GM12874 (cell line): Measurements from ENCODE around the gene KCNQ4.

Experiments used
- CTCF ChIP-seq: IDR thresholded peaks from 2 replicates; pipeline ENCODE4 v1.5.1; 2011; ENCODE audit warnings: low read depth, mild to moderate bottlenecking, control low read depth, low read length, moderate library complexity; ENCODE audit not compliant: insufficient read depth

Gene KCNQ4

GRCh38 chr1:40756523-40756922, 27.1 kb upstream of the KCNQ4 start:
- no peak for TF ChIP-seq CTCF

GRCh38 chr1:40757084-40757483, 26.5 kb upstream of the KCNQ4 start:
- no peak for TF ChIP-seq CTCF

GRCh38 chr1:40758004-40758403, 25.6 kb upstream of the KCNQ4 start:
- no peak for TF ChIP-seq CTCF

GRCh38 chr1:40758578-40759343, 24.8 kb upstream of the KCNQ4 start:
- no peak for TF ChIP-seq CTCF

GRCh38 chr1:40760984-40761383, 22.6 kb upstream of the KCNQ4 start:
- no peak for TF ChIP-seq CTCF

- no peak for TF ChIP-seq CTCF
These were observed 21.3 kb upstream of the KCNQ4 start for GRCh38 chr1:40762144-40762923.

- no peak for TF ChIP-seq CTCF
These were observed 19.6 kb upstream of the KCNQ4 start for GRCh38 chr1:40763742-40764532.
